GM12878 (cell line): ENCODE measurements around the gene C10orf67. TPM values are rescaled to one million over a fixed set of nuclear protein-coding genes. Genes with fewer than 3 reads are reported as not detected.

Source experiments
- ATAC-seq: fragments of 200-7000 bp; cut with Tn5 transposase; 3 replicates; pipeline ENCODE4 v1.9.1; 2020; ENCODE audit warnings: mild to moderate bottlenecking, moderate library complexity
- BruUV-seq: library from RNA; stranded (reverse); fragments of 400-500 nt; replicated peaks from 2 replicates; lab custom pipeline; 2021; lab: Mats Ljungman, UMichigan
- CTCF ChIA-PET: fragments of 300-600 bp; sonication (Branson Sonifier 250); formaldehyde crosslinking; extraction: SDS; loops from one replicate; lab custom pipeline; 2021; ENCODE audit warnings: inconsistent platforms; lab: Yijun Ruan, JAX
- POLR2A ChIA-PET: fragments of 350-600 bp; formaldehyde crosslinking; extraction: SDS; loops from one replicate; lab custom pipeline; 2021; ENCODE audit warnings: inconsistent platforms; lab: Charles Lee
- RAD21 ChIA-PET: fragments of 300-600 bp; sonication (Branson Sonifier 250); formaldehyde crosslinking; loops from one replicate; lab custom pipeline; 2023; ENCODE audit warnings: antibody characterized with exemption; ENCODE audit not compliant: unreplicated experiment; lab: Charles Lee
- SMC1A ChIA-PET: fragments of 300-600 bp; sonication (Branson Sonifier 250); formaldehyde crosslinking; loops from one replicate; lab custom pipeline; 2023; ENCODE audit not compliant: unreplicated experiment, uncharacterized antibody; lab: Charles Lee
- DNase-seq: peaks from one replicate; pipeline ENCODE4 v3.0.0-alpha.2; 2011; ENCODE audit warnings: low read depth, low spot score
- FAIRE-seq: peaks from 3 replicates; lab custom pipeline; 2011; peaks lifted over from hg19 to GRCh38; lab: Jason Lieb, UNC
- H2AFZ ChIP-seq: 2 replicates; pipeline ENCODE4 v1.6.0; 2011; ENCODE audit warnings: low read depth, low read length, control low read depth; ENCODE audit not compliant: control insufficient read depth
- H3K27ac ChIP-seq: 2 replicates; pipeline ENCODE4 v1.5.1; 2011; ENCODE audit warnings: control low read depth; ENCODE audit not compliant: control insufficient read depth, insufficient read depth
- H3K27me3 ChIP-seq, 2 experiments: replicated peaks in 1 of 2; 2 replicates each; pipeline versions ENCODE4 v1.6.0 to v1.6.1; 2011; ENCODE audit warnings: low read length in 1 of 2; ENCODE audit not compliant: control insufficient read depth in 2 of 2, insufficient read depth in 2 of 2
- H3K36me3 ChIP-seq, 2 experiments: 2 replicates each; pipeline ENCODE4 v1.5.1; 2011; ENCODE audit warnings: low read length in 1 of 2; ENCODE audit not compliant: control insufficient read depth in 2 of 2, insufficient read depth in 2 of 2
- H3K4me1 ChIP-seq: 2 replicates; pipeline ENCODE4 v1.6.1; 2011; ENCODE audit warnings: mild to moderate bottlenecking, low read length, moderate library complexity, mixed read lengths; ENCODE audit not compliant: control insufficient read depth, insufficient read depth
- H3K4me2 ChIP-seq: 2 replicates; pipeline ENCODE4 v1.6.0; 2011; ENCODE audit warnings: control low read depth; ENCODE audit not compliant: control insufficient read depth, insufficient read depth
- H3K4me3 ChIP-seq: fragments of 200-600 bp; sonication (generic); 2 replicates; pipeline ENCODE4 v1.5.1; 2016
- H3K79me2 ChIP-seq: 2 replicates; pipeline ENCODE4 v1.6.0; 2011; ENCODE audit warnings: low read length; ENCODE audit not compliant: control insufficient read depth, insufficient read depth
- H3K9ac ChIP-seq: 2 replicates; pipeline ENCODE4 v1.8.0; 2011; ENCODE audit warnings: low read length, control low read depth, mixed read lengths; ENCODE audit not compliant: control insufficient read depth, insufficient read depth
- H3K9me3 ChIP-seq: replicated peaks from 3 replicates; pipeline ENCODE4 v1.5.1; 2011; ENCODE audit warnings: mild to moderate bottlenecking, low read length; ENCODE audit not compliant: control insufficient read depth, insufficient read depth
- H4K20me1 ChIP-seq: 2 replicates; pipeline ENCODE4 v1.6.0; 2011; ENCODE audit not compliant: control insufficient read depth, insufficient read depth
- BCL11A ChIP-seq: IDR thresholded peaks from 2 replicates; pipeline ENCODE4 v1.6.1; 2011; ENCODE audit warnings: low read depth, low read length
- DPF2 ChIP-seq: fragments of 450-650 bp; IDR thresholded peaks from 2 replicates; pipeline ENCODE4 v1.6.1; 2017; ENCODE audit warnings: mild to moderate bottlenecking
- MYB ChIP-seq: fragments of 150-350 bp; IDR thresholded peaks from 2 replicates; pipeline ENCODE4 v1.6.1; 2014; ENCODE audit warnings: mild to moderate bottlenecking, low read depth, low read length, borderline replicate concordance
- PML ChIP-seq: IDR thresholded peaks from 2 replicates; pipeline ENCODE4 v1.6.1; 2012; ENCODE audit warnings: low read length, inconsistent platforms
- RCOR1 ChIP-seq: conservative IDR thresholded peaks from 2 replicates; pipeline ENCODE4 v1.6.1; 2012; ENCODE audit warnings: low read depth, low read length, improper control_type of control experiment
- WGBS: methylation state at CpG from one replicate; pipeline ENCODE4 v1.1.6; 2016; ENCODE audit warnings: low lambda C conversion rate; ENCODE audit not compliant: insufficient replicate concordance, insufficient coverage; ENCODE audit errors: missing lambda C conversion rate; 5-methylcytosine and 5-hydroxymethylcytosine counted together
- in situ Hi-C: fragments of 300-500 bp; cut with MboI; formaldehyde crosslinking; loops from 9 replicates; pipeline ENCODE4 v1.14.3; 2018; ENCODE audit warnings: mixed read lengths
- intact Hi-C: fragments of 100-400 bp; cut with micrococcal nuclease; formaldehyde crosslinking; loops from one replicate; pipeline ENCODE4 v1.14.2; 2022; ENCODE audit not compliant: unreplicated experiment
- polyA plus RNA-seq, 11 experiments: library from polyadenylated mRNA; depleted of rRNA in 4 of 11; unstranded in 6 of 11; stranded (reverse) in 5 of 11; fragments of >200 nt; fragmentation: Nextera tagmentation in 4 of 11; fragmentation: Illumina TruSeq in 1 of 11; extraction: Ambion mirVana in 4 of 11; extraction: Trizol in 1 of 11; gene quantifications; 1 replicate in 1 of 11; 2 replicates in 10 of 11; pipeline versions ENCODE4 v1.2.1 to v1.2.3, GENCODE V29; 2011 to 2016; ENCODE audit warnings: inconsistent platforms in 2 of 11, missing spikeins in 2 of 11, low read depth in 1 of 11
- total RNA-seq, 4 experiments: library from RNA; depleted of rRNA in 3 of 4; stranded (reverse); fragments of >200 nt in 3 of 4; fragmentation: Illumina TruSeq in 1 of 4; extraction: Trizol in 1 of 4; gene quantifications; 2 replicates each; pipeline versions ENCODE4 v1.2.1 to v1.2.3, GENCODE V29; 2013 to 2021
- TF ChIP-seq, protein P1 (sequence below): fragments of 450-650 bp; IDR thresholded peaks from 2 replicates; pipeline ENCODE4 v1.6.1; 2016; ENCODE audit warnings: mild to moderate bottlenecking
- TF ChIP-seq, protein P2 (sequence below): IDR thresholded peaks from 2 replicates; pipeline ENCODE4 v1.6.1; 2012; ENCODE audit warnings: mild to moderate bottlenecking, low read depth, low read length
- TF ChIP-seq, protein P3 (sequence below): fragments of 150-350 bp; IDR thresholded peaks from 2 replicates; pipeline ENCODE4 v1.6.1; 2014; ENCODE audit warnings: mild to moderate bottlenecking, low read depth, low read length

Gene C10orf67
- total and polyA plus RNA-seq, 10 of the 15 experiments (the other 5 are each of a cell fraction or from before 2014, with no cell fraction given), result 0.06 TPM; not detected in 9

DNA sequence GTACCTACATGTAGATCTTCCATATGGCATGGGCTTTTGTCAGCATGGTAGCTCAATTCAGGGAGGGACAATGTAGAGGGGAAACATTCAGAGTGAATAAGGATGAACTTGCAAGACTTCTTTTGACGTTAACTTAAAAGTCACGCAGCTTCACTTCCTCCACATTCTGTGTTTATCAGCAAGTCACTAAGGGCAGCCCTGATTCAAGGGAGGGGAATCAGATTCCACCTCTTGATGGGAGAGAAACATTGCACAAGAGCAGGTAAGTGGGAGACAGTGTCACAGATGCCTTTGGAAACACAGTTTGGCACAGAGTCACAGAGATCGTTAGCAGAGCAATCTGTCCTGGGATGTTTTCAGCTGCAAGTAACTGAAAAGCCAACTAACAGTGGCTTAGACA is 26.2 kb downstream of the C10orf67 start:
- ATAC-seq (no peak), DNase-seq (no peak), FAIRE-seq (no peak)
- Histone ChIP-seq H3K27me3 (no peaks in the 10 kb centered on the region; a peak in 1 of 4 replicates), H3K4me1 (no peaks in the 10 kb centered on the region), H3K4me3 (no peak overlapping the region), H3K9ac (no peak overlapping the region), H3K36me3 (no peaks in the 10 kb centered on the region), H3K4me2 (no peak overlapping the region), H3K9me3 (no peaks in the 10 kb centered on the region; the same call in 2 of the 3 replicates), H3K79me2 (no peaks in the 10 kb centered on the region), H3K27ac (no peak overlapping the region), H4K20me1 (no peaks in the 10 kb centered on the region), H2AFZ (no peak overlapping the region)
- in situ Hi-C loops (loop anchor here (5.0 kb wide), 2 partner anchors 214 to 379 kb away; no protein-coding TSS in a partner anchor), intact Hi-C loops (loop anchor here (10.0 kb wide), 1 partner anchor 876 kb away; no protein-coding TSS in a partner anchor)
- WGBS, result 77% methylated on average over 3 of the region's 3 CpGs
- ChIA-PET POLR2A (no interaction called here), CTCF (no interaction called here), RAD21 (interaction anchor here (0.6 kb wide), 1 partner anchor 529 kb away, joined by 3 read pairs; no protein-coding TSS in a partner anchor), SMC1A (no interaction called here)
- BruUV-seq, result no TSS peak
- TF ChIP-seq, protein P1, sequence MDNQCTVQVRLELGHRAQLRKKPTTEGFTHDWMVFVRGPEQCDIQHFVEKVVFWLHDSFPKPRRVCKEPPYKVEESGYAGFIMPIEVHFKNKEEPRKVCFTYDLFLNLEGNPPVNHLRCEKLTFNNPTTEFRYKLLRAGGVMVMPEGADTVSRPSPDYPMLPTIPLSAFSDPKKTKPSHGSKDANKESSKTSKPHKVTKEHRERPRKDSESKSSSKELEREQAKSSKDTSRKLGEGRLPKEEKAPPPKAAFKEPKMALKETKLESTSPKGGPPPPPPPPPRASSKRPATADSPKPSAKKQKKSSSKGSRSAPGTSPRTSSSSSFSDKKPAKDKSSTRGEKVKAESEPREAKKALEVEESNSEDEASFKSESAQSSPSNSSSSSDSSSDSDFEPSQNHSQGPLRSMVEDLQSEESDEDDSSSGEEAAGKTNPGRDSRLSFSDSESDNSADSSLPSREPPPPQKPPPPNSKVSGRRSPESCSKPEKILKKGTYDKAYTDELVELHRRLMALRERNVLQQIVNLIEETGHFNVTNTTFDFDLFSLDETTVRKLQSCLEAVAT, result no peak
- no peak for TF ChIP-seq PML
- TF ChIP-seq, protein P2, sequence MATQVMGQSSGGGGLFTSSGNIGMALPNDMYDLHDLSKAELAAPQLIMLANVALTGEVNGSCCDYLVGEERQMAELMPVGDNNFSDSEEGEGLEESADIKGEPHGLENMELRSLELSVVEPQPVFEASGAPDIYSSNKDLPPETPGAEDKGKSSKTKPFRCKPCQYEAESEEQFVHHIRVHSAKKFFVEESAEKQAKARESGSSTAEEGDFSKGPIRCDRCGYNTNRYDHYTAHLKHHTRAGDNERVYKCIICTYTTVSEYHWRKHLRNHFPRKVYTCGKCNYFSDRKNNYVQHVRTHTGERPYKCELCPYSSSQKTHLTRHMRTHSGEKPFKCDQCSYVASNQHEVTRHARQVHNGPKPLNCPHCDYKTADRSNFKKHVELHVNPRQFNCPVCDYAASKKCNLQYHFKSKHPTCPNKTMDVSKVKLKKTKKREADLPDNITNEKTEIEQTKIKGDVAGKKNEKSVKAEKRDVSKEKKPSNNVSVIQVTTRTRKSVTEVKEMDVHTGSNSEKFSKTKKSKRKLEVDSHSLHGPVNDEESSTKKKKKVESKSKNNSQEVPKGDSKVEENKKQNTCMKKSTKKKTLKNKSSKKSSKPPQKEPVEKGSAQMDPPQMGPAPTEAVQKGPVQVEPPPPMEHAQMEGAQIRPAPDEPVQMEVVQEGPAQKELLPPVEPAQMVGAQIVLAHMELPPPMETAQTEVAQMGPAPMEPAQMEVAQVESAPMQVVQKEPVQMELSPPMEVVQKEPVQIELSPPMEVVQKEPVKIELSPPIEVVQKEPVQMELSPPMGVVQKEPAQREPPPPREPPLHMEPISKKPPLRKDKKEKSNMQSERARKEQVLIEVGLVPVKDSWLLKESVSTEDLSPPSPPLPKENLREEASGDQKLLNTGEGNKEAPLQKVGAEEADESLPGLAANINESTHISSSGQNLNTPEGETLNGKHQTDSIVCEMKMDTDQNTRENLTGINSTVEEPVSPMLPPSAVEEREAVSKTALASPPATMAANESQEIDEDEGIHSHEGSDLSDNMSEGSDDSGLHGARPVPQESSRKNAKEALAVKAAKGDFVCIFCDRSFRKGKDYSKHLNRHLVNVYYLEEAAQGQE, result no peak
- no peak for TF ChIP-seq BCL11A
- no peak for TF ChIP-seq MYB
- TF ChIP-seq, protein P3, sequence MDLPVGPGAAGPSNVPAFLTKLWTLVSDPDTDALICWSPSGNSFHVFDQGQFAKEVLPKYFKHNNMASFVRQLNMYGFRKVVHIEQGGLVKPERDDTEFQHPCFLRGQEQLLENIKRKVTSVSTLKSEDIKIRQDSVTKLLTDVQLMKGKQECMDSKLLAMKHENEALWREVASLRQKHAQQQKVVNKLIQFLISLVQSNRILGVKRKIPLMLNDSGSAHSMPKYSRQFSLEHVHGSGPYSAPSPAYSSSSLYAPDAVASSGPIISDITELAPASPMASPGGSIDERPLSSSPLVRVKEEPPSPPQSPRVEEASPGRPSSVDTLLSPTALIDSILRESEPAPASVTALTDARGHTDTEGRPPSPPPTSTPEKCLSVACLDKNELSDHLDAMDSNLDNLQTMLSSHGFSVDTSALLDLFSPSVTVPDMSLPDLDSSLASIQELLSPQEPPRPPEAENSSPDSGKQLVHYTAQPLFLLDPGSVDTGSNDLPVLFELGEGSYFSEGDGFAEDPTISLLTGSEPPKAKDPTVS, result no peak
- TF ChIP-seq RCOR1, result no peak
- no peak for TF ChIP-seq DPF2
